Measurements from ENCODE around the gene CLCN5. TPM values are rescaled to one million over a fixed set of nuclear protein-coding genes. Genes with fewer than 3 reads are reported as not detected.

CLCN5 gene
- total RNA-seq, 2 donors from 2014 or later = 6.3 to 9.6 TPM

DNA sequence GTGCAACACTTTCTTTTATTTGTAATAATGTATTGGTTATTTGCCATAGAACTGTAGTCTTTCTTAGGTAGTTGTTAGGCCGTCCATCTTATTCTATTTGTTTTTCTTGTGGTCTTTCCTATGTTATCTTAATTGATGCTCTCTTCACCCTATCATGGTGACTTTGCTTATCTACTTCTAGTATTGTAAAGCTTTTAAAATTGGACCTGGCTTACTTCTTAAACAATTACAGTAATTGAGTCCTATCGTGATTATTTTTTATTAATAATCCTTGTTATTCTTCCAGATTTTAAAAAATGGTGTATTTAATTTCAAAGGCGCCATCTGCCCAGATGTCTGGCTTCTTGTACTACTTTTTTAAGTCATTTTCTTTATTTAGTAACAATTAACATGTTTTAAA is 63.7 kb downstream of the CLCN5 start:
- H3K27me3 ChIP-seq (replicated peaks; ENCODE audit: insufficient read depth) = no peaks in the 10 kb centered on the region
- no peak overlapping the region for H3K4me3 ChIP-seq
- TF ChIP-seq, protein P1, sequence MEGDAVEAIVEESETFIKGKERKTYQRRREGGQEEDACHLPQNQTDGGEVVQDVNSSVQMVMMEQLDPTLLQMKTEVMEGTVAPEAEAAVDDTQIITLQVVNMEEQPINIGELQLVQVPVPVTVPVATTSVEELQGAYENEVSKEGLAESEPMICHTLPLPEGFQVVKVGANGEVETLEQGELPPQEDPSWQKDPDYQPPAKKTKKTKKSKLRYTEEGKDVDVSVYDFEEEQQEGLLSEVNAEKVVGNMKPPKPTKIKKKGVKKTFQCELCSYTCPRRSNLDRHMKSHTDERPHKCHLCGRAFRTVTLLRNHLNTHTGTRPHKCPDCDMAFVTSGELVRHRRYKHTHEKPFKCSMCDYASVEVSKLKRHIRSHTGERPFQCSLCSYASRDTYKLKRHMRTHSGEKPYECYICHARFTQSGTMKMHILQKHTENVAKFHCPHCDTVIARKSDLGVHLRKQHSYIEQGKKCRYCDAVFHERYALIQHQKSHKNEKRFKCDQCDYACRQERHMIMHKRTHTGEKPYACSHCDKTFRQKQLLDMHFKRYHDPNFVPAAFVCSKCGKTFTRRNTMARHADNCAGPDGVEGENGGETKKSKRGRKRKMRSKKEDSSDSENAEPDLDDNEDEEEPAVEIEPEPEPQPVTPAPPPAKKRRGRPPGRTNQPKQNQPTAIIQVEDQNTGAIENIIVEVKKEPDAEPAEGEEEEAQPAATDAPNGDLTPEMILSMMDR (IDR thresholded peaks at IDR 0.05) = no peak
- no peaks in the 10 kb centered on the region for H3K4me1 ChIP-seq (ENCODE audit: control insufficient read depth in 1 of 2, low read depth in 2 of 2)
- no peak for ATAC-seq (ENCODE audit: insufficient number of reproducible peaks, low FRiP score, low read depth)
- no peaks in the 10 kb centered on the region for H3K36me3 ChIP-seq
- DNase-seq (ENCODE audit: low spot score) = no peak
- no peak overlapping the region for H3K27ac ChIP-seq
- H3K9me3 ChIP-seq = no peaks in the 10 kb centered on the region

DNA sequence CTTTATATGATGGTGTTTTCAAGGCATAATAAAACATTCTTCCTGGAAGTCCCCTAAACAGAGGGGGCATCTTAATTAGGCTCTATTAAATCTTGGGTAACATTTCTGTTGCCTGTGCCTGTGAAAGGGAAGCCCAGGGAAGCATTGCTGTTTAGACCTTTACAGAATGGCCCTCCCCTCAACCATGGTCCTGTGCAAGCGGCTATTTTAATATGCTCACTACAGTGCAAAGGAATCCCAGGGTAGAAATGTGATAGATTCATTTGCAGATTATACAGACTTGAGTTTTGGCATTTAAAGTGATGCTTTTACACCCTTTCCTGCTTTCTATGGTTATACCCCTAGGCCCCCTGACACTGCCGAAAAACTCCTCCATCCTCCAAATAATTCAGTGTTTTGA is 65.3 kb downstream of the CLCN5 start:
- H3K9me3 ChIP-seq = no peaks in the 10 kb centered on the region
- H3K27ac ChIP-seq = no peak overlapping the region
- no peak for DNase-seq (ENCODE audit: low spot score)
- TF ChIP-seq, protein P1 (IDR thresholded peaks at IDR 0.05) = no peak
- no peak overlapping the region for H3K4me3 ChIP-seq
- H3K36me3 ChIP-seq = no peaks in the 10 kb centered on the region
- no peaks in the 10 kb centered on the region for H3K27me3 ChIP-seq (replicated peaks; ENCODE audit: insufficient read depth)
- H3K4me1 ChIP-seq (ENCODE audit: control insufficient read depth in 1 of 2, low read depth in 2 of 2) = no peaks in the 10 kb centered on the region
- ATAC-seq (ENCODE audit: insufficient number of reproducible peaks, low FRiP score, low read depth) = no peak

DNA sequence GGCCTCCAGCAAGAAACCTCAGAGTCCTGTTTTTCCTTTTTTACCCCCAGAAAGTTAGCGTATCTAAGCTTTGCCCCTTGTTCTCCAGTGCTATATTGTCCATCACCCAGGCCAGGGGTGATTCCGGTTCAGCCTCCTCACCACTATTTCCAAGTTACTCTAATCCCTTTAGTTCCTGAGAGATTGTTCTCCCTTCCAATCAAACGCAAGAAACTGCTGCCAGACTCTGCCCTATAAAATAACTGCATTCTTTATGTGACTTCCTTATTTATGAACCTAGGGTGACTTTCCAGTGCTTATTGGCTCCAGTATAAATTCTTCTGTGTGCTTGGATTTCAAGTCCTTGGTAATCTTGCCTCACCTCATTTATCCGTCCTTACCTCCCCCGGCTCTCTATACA is 65.7 kb downstream of the CLCN5 start:
- Histone ChIP-seq H3K4me1 (ENCODE audit: control insufficient read depth in 1 of 2, low read depth in 2 of 2) (no peaks in the 10 kb centered on the region), H3K27ac (no peak overlapping the region), H3K27me3 (replicated peaks; ENCODE audit: insufficient read depth) (no peaks in the 10 kb centered on the region), H3K9me3 (no peaks in the 10 kb centered on the region), H3K4me3 (no peak overlapping the region), H3K36me3 (no peaks in the 10 kb centered on the region)
- TF ChIP-seq, protein P1 (IDR thresholded peaks at IDR 0.05) = no peak
- ATAC-seq (ENCODE audit: insufficient number of reproducible peaks, low FRiP score, low read depth) (no peak), DNase-seq (ENCODE audit: low spot score) (no peak)

DNA sequence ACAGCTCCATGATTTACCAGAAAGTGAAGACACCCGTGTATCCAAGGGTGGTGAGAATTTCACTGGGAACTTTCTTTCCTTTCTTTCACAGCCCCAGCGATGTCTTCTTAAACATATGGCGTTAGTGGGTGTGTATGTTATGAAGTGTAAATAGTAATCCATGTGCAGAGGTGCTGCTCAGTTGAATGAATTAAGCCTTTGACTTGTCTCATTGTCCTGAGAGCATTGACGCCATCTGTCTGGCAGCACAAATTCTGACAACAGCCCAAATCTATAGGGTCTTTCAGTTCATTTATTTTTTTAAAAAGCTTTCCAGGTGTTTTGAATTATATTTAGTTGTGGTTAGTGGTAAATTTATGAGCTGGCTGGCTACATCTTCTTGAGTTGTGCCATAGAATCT is 69.4 kb downstream of the CLCN5 start:
- no peak overlapping the region for H3K4me3 ChIP-seq
- H3K36me3 ChIP-seq = no peaks in the 10 kb centered on the region
- no peak overlapping the region for H3K27ac ChIP-seq
- H3K27me3 ChIP-seq (replicated peaks; ENCODE audit: insufficient read depth) = no peaks in the 10 kb centered on the region
- H3K9me3 ChIP-seq = no peaks in the 10 kb centered on the region
- DNase-seq (ENCODE audit: low spot score) (no peak), ATAC-seq (ENCODE audit: insufficient number of reproducible peaks, low FRiP score, low read depth) (no peak)
- TF ChIP-seq, protein P1 (IDR thresholded peaks at IDR 0.05) = no peak
- no peaks in the 10 kb centered on the region for H3K4me1 ChIP-seq (ENCODE audit: control insufficient read depth in 1 of 2, low read depth in 2 of 2)

DNA sequence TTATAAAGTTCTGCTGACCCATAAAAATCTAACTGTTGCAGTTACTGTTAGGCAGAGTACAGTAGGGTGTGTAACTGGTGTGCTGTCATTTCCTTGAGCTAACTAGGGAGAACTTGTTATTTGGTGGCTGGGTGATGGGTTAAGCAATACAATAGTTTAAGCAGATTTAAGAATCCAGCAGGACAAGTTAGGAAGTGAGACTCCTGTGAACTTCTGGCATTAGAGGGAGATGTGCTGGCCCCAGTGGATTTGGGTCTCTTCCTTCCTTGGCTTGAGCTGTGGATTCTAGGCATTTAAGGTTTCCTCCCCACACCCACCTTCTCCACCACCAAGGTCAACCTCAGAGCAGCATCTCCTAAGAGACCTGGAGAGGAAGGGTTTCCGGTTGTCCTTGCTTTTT is 70.5 kb downstream of the CLCN5 start:
- TF ChIP-seq, protein P1 (IDR thresholded peaks at IDR 0.05) = no peak
- H3K4me3 ChIP-seq = no peak overlapping the region
- no peaks in the 10 kb centered on the region for H3K36me3 ChIP-seq
- no peak overlapping the region for H3K27ac ChIP-seq
- no peaks in the 10 kb centered on the region for H3K9me3 ChIP-seq
- DNase-seq (ENCODE audit: low spot score) (no peak), ATAC-seq (ENCODE audit: insufficient number of reproducible peaks, low FRiP score, low read depth) (no peak)
- H3K27me3 ChIP-seq (replicated peaks; ENCODE audit: insufficient read depth) = no peaks in the 10 kb centered on the region
- no peaks in the 10 kb centered on the region for H3K4me1 ChIP-seq (ENCODE audit: control insufficient read depth in 1 of 2, low read depth in 2 of 2)

Data from thoracic aorta (tissue), 2 donors.